Epithelial cell of esophagus (primary cell): ENCODE results near the gene FAM131B.

ENCODE experiments used
- DNase-seq: peaks from one replicate; pipeline ENCODE4 v3.0.0; 2010; ENCODE audit warnings: low read depth
- H3K4me3 ChIP-seq: 2 replicates; pipeline ENCODE4 v1.5.1; 2011; ENCODE audit warnings: mild to moderate bottlenecking, low read length, control low read depth
- TF ChIP-seq, protein P1 (sequence below): IDR thresholded peaks from 2 replicates; pipeline ENCODE4 v1.5.1; 2011; ENCODE audit warnings: low read depth, mild to moderate bottlenecking, low read length, control low read depth, inconsistent platforms; ENCODE audit not compliant: insufficient read depth; ENCODE audit errors: missing control alignments

The FAM131B gene

GRCh38 chr7:143305423-143306070 lies 57.0 kb downstream of the FAM131B start:
- DNase-seq, result peak; percentile 71
- TF ChIP-seq, protein P1, sequence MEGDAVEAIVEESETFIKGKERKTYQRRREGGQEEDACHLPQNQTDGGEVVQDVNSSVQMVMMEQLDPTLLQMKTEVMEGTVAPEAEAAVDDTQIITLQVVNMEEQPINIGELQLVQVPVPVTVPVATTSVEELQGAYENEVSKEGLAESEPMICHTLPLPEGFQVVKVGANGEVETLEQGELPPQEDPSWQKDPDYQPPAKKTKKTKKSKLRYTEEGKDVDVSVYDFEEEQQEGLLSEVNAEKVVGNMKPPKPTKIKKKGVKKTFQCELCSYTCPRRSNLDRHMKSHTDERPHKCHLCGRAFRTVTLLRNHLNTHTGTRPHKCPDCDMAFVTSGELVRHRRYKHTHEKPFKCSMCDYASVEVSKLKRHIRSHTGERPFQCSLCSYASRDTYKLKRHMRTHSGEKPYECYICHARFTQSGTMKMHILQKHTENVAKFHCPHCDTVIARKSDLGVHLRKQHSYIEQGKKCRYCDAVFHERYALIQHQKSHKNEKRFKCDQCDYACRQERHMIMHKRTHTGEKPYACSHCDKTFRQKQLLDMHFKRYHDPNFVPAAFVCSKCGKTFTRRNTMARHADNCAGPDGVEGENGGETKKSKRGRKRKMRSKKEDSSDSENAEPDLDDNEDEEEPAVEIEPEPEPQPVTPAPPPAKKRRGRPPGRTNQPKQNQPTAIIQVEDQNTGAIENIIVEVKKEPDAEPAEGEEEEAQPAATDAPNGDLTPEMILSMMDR, result peak; percentile 78

DNA sequence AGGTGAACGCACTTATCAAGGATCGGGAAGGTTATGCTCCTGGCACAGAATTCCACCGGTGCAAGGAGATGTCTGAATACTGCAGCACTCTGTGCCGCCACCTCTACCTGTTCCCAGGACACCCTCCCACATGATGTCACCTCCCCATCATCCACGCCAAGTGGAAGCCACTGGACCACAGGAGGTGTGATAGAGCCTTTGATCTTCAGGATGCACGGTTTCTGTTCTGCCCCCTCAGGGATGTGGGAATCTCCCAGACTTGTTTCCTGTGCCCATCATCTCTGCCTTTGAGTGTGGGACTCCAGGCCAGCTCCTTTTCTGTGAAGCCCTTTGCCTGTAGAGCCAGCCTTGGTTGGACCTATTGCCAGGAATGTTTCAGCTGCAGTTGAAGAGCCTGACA lies 57.6 kb downstream of the FAM131B start:
- TF ChIP-seq, protein P1, result no peak
- DNase-seq, result no peak
- H3K4me3 ChIP-seq, result no peak overlapping the region

More at GRCh38 chr7:143305423-143306070, 57.0 kb downstream of the FAM131B start:
- no peak overlapping the region for H3K4me3 ChIP-seq

- peak; percentile 65 for DNase-seq
- H3K4me3 ChIP-seq, result no peak overlapping the region
- TF ChIP-seq, protein P1, result no peak
Measured at GRCh38 chr7:143303733-143304132, 58.8 kb downstream of the FAM131B start.
